ENCODE results near the gene PIH1D2. TPM values are rescaled to one million over a fixed set of nuclear protein-coding genes. Genes with fewer than 3 reads are reported as not detected.

The PIH1D2 gene
- total and polyA plus RNA-seq, 8 donors, result 0.55 to 12.5 (median 3.1) TPM; not detected in 2

GRCh38 chr11:112044961-112045360, 28.9 kb downstream of the PIH1D2 start:
- intact Hi-C loops (cut with DNase I; ENCODE audit: low total_unique reads), result no loop called here
- Histone ChIP-seq H3K4me3 (no peak overlapping the region), H3K27me3 (no peaks in the 10 kb centered on the region), H3K4me1 (peaks cover 0 to 9% (median 0%) of the 10 kb centered on the region in 4 donors), H3K9me3 (no peaks in the 10 kb centered on the region), H3K36me3 (peaks cover 18 to 87% (median 82%) of the 10 kb centered on the region in 4 donors), H3K27ac (no peak overlapping the region)
- WGBS, 5 donors, result 87 to 99% (median 97%) methylated on average over 4 of the region's 4 CpGs
- DNase-seq, result no peak
- TF ChIP-seq CTCF (IDR thresholded peaks at IDR 0.05) (no peak), EP300 (IDR thresholded peaks at IDR 0.05) (no peak), POLR2AphosphoS5 (IDR thresholded peaks at IDR 0.05) (no peak), POLR2A (IDR thresholded peaks at IDR 0.05) (no peak)

GRCh38 chr11:112042961-112043304, 30.9 kb downstream of the PIH1D2 start:
- no peaks in the 10 kb centered on the region for H3K9me3 ChIP-seq
- H3K4me3 ChIP-seq, result no peak overlapping the region
- intact Hi-C loops (cut with DNase I; ENCODE audit: low total_unique reads), result no loop called here
- peaks cover 24 to 95% (median 89%) of the 10 kb centered on the region in 4 donors for H3K36me3 ChIP-seq
- 96 to 100% (median 98%) methylated on average over 2 of the region's 2 CpGs for WGBS, 5 donors
- no peak overlapping the region for H3K27ac ChIP-seq
- H3K27me3 ChIP-seq, result no peaks in the 10 kb centered on the region
- TF ChIP-seq POLR2AphosphoS5 (IDR thresholded peaks at IDR 0.05) (no peak), POLR2A (IDR thresholded peaks at IDR 0.05) (no peak), CTCF (IDR thresholded peaks at IDR 0.05) (no peak), EP300 (IDR thresholded peaks at IDR 0.05) (no peak)
- peaks cover 0 to 9% (median 0%) of the 10 kb centered on the region in 4 donors for H3K4me1 ChIP-seq
- no peak for DNase-seq

- no peaks in the 10 kb centered on the region for H3K27me3 ChIP-seq
- 51 to 64% (median 59%) methylated on average over 6 of the region's 6 CpGs for WGBS, 5 donors
- H3K4me1 ChIP-seq, result peaks cover 0 to 9% (median 0%) of the 10 kb centered on the region in 4 donors
- H3K36me3 ChIP-seq, result peaks cover 30 to 95% (median 89%) of the 10 kb centered on the region in 4 donors
- DNase-seq, result no peak
- H3K27ac ChIP-seq, result no peak overlapping the region
- no peak for TF ChIP-seq CTCF (IDR thresholded peaks at IDR 0.05)
- TF ChIP-seq POLR2AphosphoS5 (IDR thresholded peaks at IDR 0.05), result no peak
- no peak for TF ChIP-seq EP300 (IDR thresholded peaks at IDR 0.05)
- no peak for TF ChIP-seq POLR2A (IDR thresholded peaks at IDR 0.05)
- H3K4me3 ChIP-seq, result no peak overlapping the region
- H3K9me3 ChIP-seq, result no peaks in the 10 kb centered on the region
- intact Hi-C loops (cut with DNase I; ENCODE audit: low total_unique reads), result no loop called here
Measured at GRCh38 chr11:112042161-112042960, 31.5 kb downstream of the PIH1D2 start.

GRCh38 chr11:112037527-112037926, 36.3 kb downstream of the PIH1D2 start:
- Histone ChIP-seq H3K27ac (no peak overlapping the region), H3K27me3 (no peaks in the 10 kb centered on the region), H3K4me1 (peaks cover 0 to 7% (median 0%) of the 10 kb centered on the region in 4 donors), H3K4me3 (no peak overlapping the region), H3K36me3 (peaks cover 24 to 92% (median 87%) of the 10 kb centered on the region in 4 donors), H3K9me3 (no peaks in the 10 kb centered on the region)
- DNase-seq, result no peak
- TF ChIP-seq EP300 (IDR thresholded peaks at IDR 0.05), result no peak
- no peak for TF ChIP-seq CTCF (IDR thresholded peaks at IDR 0.05)
- no peak for TF ChIP-seq POLR2A (IDR thresholded peaks at IDR 0.05)
- no peak for TF ChIP-seq POLR2AphosphoS5 (IDR thresholded peaks at IDR 0.05)
- intact Hi-C loops (cut with DNase I; ENCODE audit: low total_unique reads), result no loop called here

Measured in stomach (tissue), 9 donors.